Stomach (tissue), 4 donors: ENCODE data around the gene CNPY4.
A peak's percentile ranks its signal among the peaks of the same experiment; 100 is the strongest.

Experiments
- CTCF ChIP-seq, 7 experiments: fragments of 450-650 bp in 4 of 7; fragments of 200-600 bp in 3 of 7; sonication (generic) in 3 of 7; IDR thresholded peaks; one replicate each; pipeline ENCODE4 v1.5.1; 2016 to 2019; ENCODE audit warnings: antibody characterized with exemption in 7 of 7, control low read depth in 2 of 7, mild to moderate bottlenecking in 1 of 7
- EP300 ChIP-seq: sonication (generic); formaldehyde crosslinking; IDR thresholded peaks from one replicate; pipeline ENCODE4 v1.6.1; 2017; ENCODE audit warnings: antibody characterized with exemption
- POLR2AphosphoS5 ChIP-seq, 3 donors: sonication (generic); formaldehyde crosslinking; IDR thresholded peaks; one replicate each; pipeline ENCODE4 v1.6.1; 2016; ENCODE audit warnings: antibody characterized with exemption in 3 of 3

- no peak for TF ChIP-seq EP300
- peak; percentile 70 to 94 (median 88) for TF ChIP-seq POLR2AphosphoS5 (IDR thresholded peaks at IDR 0.05)
- TF ChIP-seq CTCF (IDR thresholded peaks at IDR 0.05) = no peak
These were observed 29.3 kb downstream of the CNPY4 start, which contains the start of gene LAMTOR4 for GRCh38 chr7:100148559-100149328.
